Kidney (tissue), 14 donors: ENCODE results near the gene TACC2. TPM values are rescaled to one million over a fixed set of nuclear protein-coding genes. Genes with fewer than 3 reads are reported as not detected.

Experiments
- DNase-seq, 5 donors: peaks; one replicate each; pipeline ENCODE4 v3.0.0-alpha.2; 2013 to 2020
- FAIRE-seq: peaks from 2 replicates; lab custom pipeline; 2012; peaks lifted over from hg19 to GRCh38; lab: Jason Lieb, UNC
- H3K27ac ChIP-seq, 2 donors: one replicate each; pipeline ENCODE4 v1.7.0; 2013; ENCODE audit warnings: low read depth in 2 of 2, low read length in 2 of 2, inconsistent platforms in 1 of 2
- H3K27me3 ChIP-seq: one replicate; pipeline ENCODE4 v1.7.1; 2013; ENCODE audit warnings: low read length, inconsistent platforms; ENCODE audit not compliant: control insufficient read depth, insufficient read depth
- H3K36me3 ChIP-seq, 3 donors: one replicate each; pipeline versions ENCODE4 v1.7.0 to v1.7.1; 2013; ENCODE audit warnings: low read length in 3 of 3, control low read depth in 1 of 3, inconsistent platforms in 1 of 3; ENCODE audit not compliant: insufficient read depth in 3 of 3, control insufficient read depth in 2 of 3
- H3K4me1 ChIP-seq, 3 donors: one replicate each; pipeline versions ENCODE4 v1.7.0 to v1.7.1; 2013; ENCODE audit warnings: low read length in 3 of 3, inconsistent platforms in 1 of 3, low read depth in 1 of 3; ENCODE audit not compliant: control insufficient read depth in 2 of 3, insufficient read depth in 2 of 3
- H3K4me3 ChIP-seq, 3 donors: one replicate each; pipeline versions ENCODE4 v1.7.0 to v1.8.1; 2013; ENCODE audit warnings: low read length in 3 of 3, control low read depth in 1 of 3, inconsistent platforms in 1 of 3
- H3K9ac ChIP-seq, 3 donors: one replicate each; pipeline versions ENCODE4 v1.7.0 to v1.7.1; 2013; ENCODE audit warnings: low read length in 3 of 3, control low read depth in 1 of 3, inconsistent platforms in 1 of 3
- H3K9me3 ChIP-seq, 3 donors: one replicate each; pipeline versions ENCODE4 v1.7.0 to v1.7.1; 2013; ENCODE audit warnings: low read length in 3 of 3, control low read depth in 1 of 3, inconsistent platforms in 1 of 3; ENCODE audit not compliant: control insufficient read depth in 2 of 3, insufficient read depth in 1 of 3
- intact Hi-C: fragments of 100-400 bp; cut with DNase I; formaldehyde crosslinking; loops from one replicate; pipeline ENCODE4 v1.11.1; 2022
- polyA plus RNA-seq: library from polyadenylated mRNA; stranded (reverse); fragments of 350-450 nt; fragmentation: Illumina TruSeq; extraction: RNeasy Lipid Tissue Mini Kit (QIAGEN cat#74804); gene quantifications from one replicate; pipeline ENCODE4 v1.2.3, GENCODE V29; 2014; ENCODE audit warnings: low read depth, low replicate concordance; ENCODE audit not compliant: insufficient read depth
- total RNA-seq: library from RNA; stranded (reverse); fragmentation: NEBNext Ultra II Directional; extraction: Animal tissue kit (Norgen Biotek cat#: 25700); gene quantifications from one replicate; pipeline ENCODE4 v1.2.1, GENCODE V29; 2021
- TF ChIP-seq, protein P1 (sequence below): IDR thresholded peaks from 3 replicates; pipeline ENCODE4 v1.5.1; 2012; ENCODE audit warnings: mild to moderate bottlenecking, moderate library complexity, borderline replicate concordance; ENCODE audit not compliant: insufficient read depth; ENCODE audit errors: extremely low read depth
- donor health status: control.
- donor health status: control.
- donor health status: control.
- donor health status: control.
- donor health status: control.
- donor health status: DM: yes; HTN: yes; CAD: no.
- donor health status: Normal renal cell carcinoma (clear cell type).

TACC2 gene
- total and polyA plus RNA-seq, 2 donors from 2014 or later: 36.4 to 81.0 TPM

DNA sequence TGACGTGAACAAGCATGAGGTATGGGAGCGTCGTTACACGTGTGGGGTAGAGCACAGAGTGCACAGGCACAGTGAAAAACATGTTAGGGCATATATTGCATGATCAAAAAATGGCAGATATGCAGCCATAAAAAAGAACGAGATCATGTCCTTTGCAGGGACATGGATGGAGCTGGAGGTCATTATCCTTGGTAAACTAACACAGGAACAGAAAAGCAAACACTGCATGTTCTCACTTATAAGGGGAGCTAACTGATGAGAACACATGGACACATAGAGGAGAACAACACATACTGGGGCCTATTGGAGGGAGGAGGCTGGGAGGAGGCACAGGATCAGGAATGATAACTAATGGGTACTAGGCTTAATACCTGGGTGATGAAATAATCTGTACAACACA is 66.3 kb downstream of the TACC2 start:
- Histone ChIP-seq H3K4me1 (peaks cover 0 to 9% (median 5%) of the 10 kb centered on the region in 3 donors), H3K27ac (no peak overlapping the region), H3K27me3 (no peaks in the 10 kb centered on the region), H3K9ac (no peak overlapping the region), H3K9me3 (no peaks in the 10 kb centered on the region), H3K36me3 (no peaks in the 10 kb centered on the region), H3K4me3 (no peak overlapping the region)
- TF ChIP-seq, protein P1, sequence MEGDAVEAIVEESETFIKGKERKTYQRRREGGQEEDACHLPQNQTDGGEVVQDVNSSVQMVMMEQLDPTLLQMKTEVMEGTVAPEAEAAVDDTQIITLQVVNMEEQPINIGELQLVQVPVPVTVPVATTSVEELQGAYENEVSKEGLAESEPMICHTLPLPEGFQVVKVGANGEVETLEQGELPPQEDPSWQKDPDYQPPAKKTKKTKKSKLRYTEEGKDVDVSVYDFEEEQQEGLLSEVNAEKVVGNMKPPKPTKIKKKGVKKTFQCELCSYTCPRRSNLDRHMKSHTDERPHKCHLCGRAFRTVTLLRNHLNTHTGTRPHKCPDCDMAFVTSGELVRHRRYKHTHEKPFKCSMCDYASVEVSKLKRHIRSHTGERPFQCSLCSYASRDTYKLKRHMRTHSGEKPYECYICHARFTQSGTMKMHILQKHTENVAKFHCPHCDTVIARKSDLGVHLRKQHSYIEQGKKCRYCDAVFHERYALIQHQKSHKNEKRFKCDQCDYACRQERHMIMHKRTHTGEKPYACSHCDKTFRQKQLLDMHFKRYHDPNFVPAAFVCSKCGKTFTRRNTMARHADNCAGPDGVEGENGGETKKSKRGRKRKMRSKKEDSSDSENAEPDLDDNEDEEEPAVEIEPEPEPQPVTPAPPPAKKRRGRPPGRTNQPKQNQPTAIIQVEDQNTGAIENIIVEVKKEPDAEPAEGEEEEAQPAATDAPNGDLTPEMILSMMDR: no peak
- intact Hi-C loops: no loop called here
- FAIRE-seq (no peak), DNase-seq (no peak)

DNA sequence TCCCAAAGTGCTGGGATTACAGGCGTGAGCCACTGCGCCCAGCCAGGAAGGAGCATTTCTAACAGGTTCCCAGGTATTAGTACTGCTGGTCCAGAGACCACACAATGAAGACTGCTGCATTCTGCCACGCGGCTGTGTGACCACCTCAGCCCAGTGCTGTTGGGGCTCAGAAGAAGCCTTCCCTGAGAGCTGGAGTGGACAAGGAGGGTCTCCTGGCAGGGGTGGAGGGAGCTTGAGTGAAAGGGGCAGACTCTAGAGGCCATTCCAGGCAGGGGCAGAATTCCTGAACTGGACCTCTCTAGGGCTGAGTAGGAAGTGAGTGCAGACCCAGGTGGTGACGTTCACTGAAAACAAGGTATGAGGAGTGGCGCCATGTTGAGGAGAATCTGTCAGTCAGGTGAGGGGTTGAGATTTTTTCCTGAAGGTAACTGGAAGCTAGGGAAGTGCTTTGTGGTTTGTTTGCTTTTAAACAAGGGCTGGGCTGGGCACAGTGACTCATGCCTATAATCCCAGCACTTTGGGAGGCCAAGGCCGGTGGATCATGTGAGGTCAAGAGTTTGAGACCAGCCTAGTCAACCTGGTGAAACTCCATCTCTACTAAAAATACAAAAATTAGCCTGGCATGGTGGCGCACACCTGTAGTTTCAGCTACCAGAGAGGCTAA is 67.6 kb downstream of the TACC2 start:
- no peaks in the 10 kb centered on the region for H3K36me3 ChIP-seq
- no peak overlapping the region for H3K27ac ChIP-seq
- H3K9me3 ChIP-seq: no peaks in the 10 kb centered on the region
- FAIRE-seq: no peak
- intact Hi-C loops: no loop called here
- H3K4me3 ChIP-seq: no peak overlapping the region
- DNase-seq: no peak
- TF ChIP-seq, protein P1: no peak
- H3K27me3 ChIP-seq: no peaks in the 10 kb centered on the region
- no peak overlapping the region for H3K9ac ChIP-seq
- H3K4me1 ChIP-seq: peaks cover 0 to 5% (median 3%) of the 10 kb centered on the region in 3 donors

DNA sequence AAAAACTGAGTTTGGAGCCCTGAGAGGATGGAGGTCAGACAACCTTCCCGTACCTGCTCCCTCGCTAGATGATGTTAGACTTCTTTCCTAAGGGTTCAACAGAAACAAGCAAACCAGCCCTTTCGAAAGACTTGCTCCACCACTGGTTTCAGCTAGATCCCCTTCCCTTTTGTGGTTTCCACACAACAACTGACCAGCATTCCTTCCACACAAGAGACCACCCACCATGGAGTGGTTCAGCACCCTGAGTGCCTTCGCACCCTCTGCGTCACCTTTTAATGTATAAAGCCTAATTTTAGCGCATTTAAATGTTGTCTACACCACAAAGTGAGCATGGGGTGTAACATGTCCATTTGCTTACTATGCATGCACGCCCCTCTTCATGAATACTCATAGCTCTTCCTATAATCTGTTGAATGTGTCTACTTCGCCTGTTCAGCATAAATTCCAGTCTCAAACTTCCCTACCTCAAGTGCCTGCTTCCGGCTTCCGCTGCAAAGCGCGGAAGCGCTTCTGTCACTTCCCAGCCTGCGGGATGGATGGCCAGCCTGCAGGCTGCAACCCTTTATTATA is 69.0 kb downstream of the TACC2 start:
- Histone ChIP-seq H3K27me3 (no peaks in the 10 kb centered on the region), H3K27ac (no peak overlapping the region), H3K4me3 (no peak overlapping the region), H3K9ac (no peak overlapping the region), H3K4me1 (peaks cover 0 to 6% (median 5%) of the 10 kb centered on the region in 3 donors), H3K36me3 (no peaks in the 10 kb centered on the region), H3K9me3 (no peaks in the 10 kb centered on the region)
- TF ChIP-seq, protein P1: no peak
- intact Hi-C loops: no loop called here
- no peak for DNase-seq
- no peak for FAIRE-seq
